ENCODE measurements around the gene CAPRIN2.
A peak's percentile ranks its signal among the peaks of the same experiment; 100 is the strongest.

The CAPRIN2 gene

DNA sequence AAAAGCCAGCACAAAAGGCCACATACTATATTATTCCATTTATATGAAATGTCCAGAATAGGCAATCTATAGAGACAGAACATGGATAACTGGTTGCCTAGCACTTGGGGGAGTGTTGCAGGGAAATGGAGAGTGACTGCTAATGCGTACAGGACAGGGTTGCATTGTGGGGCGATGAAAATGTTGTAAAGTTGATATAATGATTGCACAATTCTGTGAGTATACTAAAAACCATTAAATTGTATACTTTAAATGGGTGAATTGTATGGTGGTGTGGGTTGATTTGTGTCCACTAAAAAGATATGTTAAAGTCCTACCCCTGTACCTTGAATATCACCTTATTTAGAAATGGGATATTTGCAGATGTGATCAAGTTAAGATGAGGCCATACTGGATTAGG is 7.0 kb upstream of the CAPRIN2 start:
- peaks cover 0 to 2% (median 0%) of the 10 kb centered on the region in 5 experiments for H3K27me3 ChIP-seq (replicated peaks in 2 of 5; ENCODE audit: control insufficient read depth in 4 of 5, insufficient read depth in 5 of 5, low read length in 4 of 5)
- H3K36me3 ChIP-seq (ENCODE audit: control insufficient read depth in 4 of 4, insufficient read depth in 4 of 4, low read length in 3 of 4), result no peaks in the 10 kb centered on the region
- ChIA-PET POLR2A (no interaction called here), CTCF (no interaction called here)
- no peaks in the 10 kb centered on the region for H3K4me1 ChIP-seq (ENCODE audit: control extremely low read depth in 1 of 4, control insufficient read depth in 4 of 4, insufficient read depth in 4 of 4, low read length in 3 of 4)
- WGBS (ENCODE audit: insufficient coverage), result no CpG with 5 or more reads among the region's 2 CpGs
- no peak overlapping the region for H3K27ac ChIP-seq (ENCODE audit: insufficient read depth in 1 of 2, low read depth in 1 of 2, low read length in 2 of 2, poor library complexity in 1 of 2, severe bottlenecking in 2 of 2)
- no peaks in the 10 kb centered on the region for H3K9me3 ChIP-seq (ENCODE audit: control extremely low read depth in 1 of 5, control insufficient read depth in 4 of 5, insufficient read depth in 2 of 5, low read depth in 1 of 5, low read length in 4 of 5)
- no peak for DNase-seq
- H3K4me3 ChIP-seq (ENCODE audit: control insufficient read depth in 1 of 7, extremely low read depth in 1 of 7, insufficient read depth in 4 of 7, low read depth in 2 of 7, low read length in 6 of 7), result no peak overlapping the region

- Histone ChIP-seq H3K36me3 (ENCODE audit: control insufficient read depth in 4 of 4, insufficient read depth in 4 of 4, low read length in 3 of 4) (no peaks in the 10 kb centered on the region), H3K27ac (ENCODE audit: insufficient read depth in 1 of 2, low read depth in 1 of 2, low read length in 2 of 2, poor library complexity in 1 of 2, severe bottlenecking in 2 of 2) (no peak overlapping the region), H3K4me3 (ENCODE audit: control insufficient read depth in 1 of 7, extremely low read depth in 1 of 7, insufficient read depth in 4 of 7, low read depth in 2 of 7, low read length in 6 of 7) (no peak overlapping the region), H3K9me3 (ENCODE audit: control extremely low read depth in 1 of 5, control insufficient read depth in 4 of 5, insufficient read depth in 2 of 5, low read depth in 1 of 5, low read length in 4 of 5) (no peaks in the 10 kb centered on the region), H3K4me1 (ENCODE audit: control extremely low read depth in 1 of 4, control insufficient read depth in 4 of 4, insufficient read depth in 4 of 4, low read length in 3 of 4) (peaks cover 8 to 24% (median 16%) of the 10 kb centered on the region in 4 experiments), H3K27me3 (replicated peaks in 2 of 5; ENCODE audit: control insufficient read depth in 4 of 5, insufficient read depth in 5 of 5, low read length in 4 of 5) (no peaks in the 10 kb centered on the region)
- POLR2A ChIA-PET, result interaction anchor here (0.7 kb wide), 1 partner anchor 1237 kb away, joined by 5 read pairs; no protein-coding TSS in a partner anchor
- CTCF ChIA-PET, result interaction anchor here (0.7 to 1.4 kb wide), 3 partner anchors 50 to 628 kb away, joined by 3 to 5 read pairs (median 5); no protein-coding TSS in a partner anchor
- DNase-seq, result peak; percentile 34 to 74 (median 51)
- WGBS (ENCODE audit: insufficient coverage), result 95% methylated on average over 3 of the region's 4 CpGs
These were observed 2.6 kb upstream of the CAPRIN2 start for GRCh38 chr12:30757316-30757715.

- H3K4me1 ChIP-seq (ENCODE audit: control extremely low read depth in 1 of 4, control insufficient read depth in 4 of 4, insufficient read depth in 4 of 4, low read length in 3 of 4), result peaks cover 8 to 24% (median 16%) of the 10 kb centered on the region in 4 experiments
- H3K36me3 ChIP-seq (ENCODE audit: control insufficient read depth in 4 of 4, insufficient read depth in 4 of 4, low read length in 3 of 4), result no peaks in the 10 kb centered on the region
- H3K27ac ChIP-seq (ENCODE audit: insufficient read depth in 1 of 2, low read depth in 1 of 2, low read length in 2 of 2, poor library complexity in 1 of 2, severe bottlenecking in 2 of 2), result no peak overlapping the region
- H3K27me3 ChIP-seq (replicated peaks in 2 of 5; ENCODE audit: control insufficient read depth in 4 of 5, insufficient read depth in 5 of 5, low read length in 4 of 5), result no peaks in the 10 kb centered on the region
- no peak overlapping the region for H3K4me3 ChIP-seq (ENCODE audit: control insufficient read depth in 1 of 7, extremely low read depth in 1 of 7, insufficient read depth in 4 of 7, low read depth in 2 of 7, low read length in 6 of 7)
- 97% methylated on average over 9 of the region's 10 CpGs for WGBS (ENCODE audit: insufficient coverage)
- POLR2A ChIA-PET, result no interaction called here
- CTCF ChIA-PET, result interaction anchor here (1.6 to 3.8 kb wide), 2 partner anchors 40 to 47 kb away, joined by 5 to 17 read pairs; no protein-coding TSS in a partner anchor
- no peak for DNase-seq
- H3K9me3 ChIP-seq (ENCODE audit: control extremely low read depth in 1 of 5, control insufficient read depth in 4 of 5, insufficient read depth in 2 of 5, low read depth in 1 of 5, low read length in 4 of 5), result no peaks in the 10 kb centered on the region
These were observed 1.3 kb upstream of the CAPRIN2 start for GRCh38 chr12:30756074-30756473.

DNA sequence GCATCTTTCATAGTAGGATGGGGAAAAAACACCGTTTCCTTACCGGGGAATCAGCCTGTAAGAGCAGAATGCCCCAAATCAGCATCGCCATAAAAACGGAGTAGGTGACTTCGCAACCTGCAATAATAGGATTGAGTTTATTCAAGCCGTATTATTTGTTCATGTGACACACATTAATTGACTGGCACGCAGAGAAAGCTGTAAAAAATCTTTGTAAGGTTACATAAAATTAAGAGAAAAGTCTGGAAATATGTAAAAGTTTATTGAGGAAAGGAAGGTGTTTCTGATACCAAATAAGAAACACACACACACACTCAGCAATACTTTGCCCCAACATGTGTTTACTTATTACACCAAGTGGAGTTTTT is 628 bp upstream of the CAPRIN2 start:
- ChIA-PET CTCF (interaction anchor here (1.2 to 3.8 kb wide), 5 partner anchors 37 to 57 kb away, joined by 3 to 17 read pairs (median 5); no protein-coding TSS in a partner anchor), POLR2A (interaction anchor here (1.0 to 1.1 kb wide), 2 partner anchors 37 to 43 kb away, joined by 4 read pairs; no protein-coding TSS in a partner anchor)
- Histone ChIP-seq H3K4me3 (ENCODE audit: control insufficient read depth in 1 of 7, extremely low read depth in 1 of 7, insufficient read depth in 4 of 7, low read depth in 2 of 7, low read length in 6 of 7) (peak overlapping the region in 6 of 7 experiments; percentile 60 to 88 (median 80)), H3K4me1 (ENCODE audit: control extremely low read depth in 1 of 4, control insufficient read depth in 4 of 4, insufficient read depth in 4 of 4, low read length in 3 of 4) (peaks cover 8 to 24% (median 16%) of the 10 kb centered on the region in 4 experiments), H3K36me3 (ENCODE audit: control insufficient read depth in 4 of 4, insufficient read depth in 4 of 4, low read length in 3 of 4) (no peaks in the 10 kb centered on the region), H3K9me3 (ENCODE audit: control extremely low read depth in 1 of 5, control insufficient read depth in 4 of 5, insufficient read depth in 2 of 5, low read depth in 1 of 5, low read length in 4 of 5) (no peaks in the 10 kb centered on the region), H3K27ac (ENCODE audit: insufficient read depth in 1 of 2, low read depth in 1 of 2, low read length in 2 of 2, poor library complexity in 1 of 2, severe bottlenecking in 2 of 2) (no peak overlapping the region), H3K27me3 (replicated peaks in 2 of 5; ENCODE audit: control insufficient read depth in 4 of 5, insufficient read depth in 5 of 5, low read length in 4 of 5) (no peaks in the 10 kb centered on the region)
- no peak for DNase-seq
- 11% methylated on average over 5 of the region's 7 CpGs for WGBS (ENCODE audit: insufficient coverage)

- Histone ChIP-seq H3K36me3 (ENCODE audit: control insufficient read depth in 4 of 4, insufficient read depth in 4 of 4, low read length in 3 of 4) (no peaks in the 10 kb centered on the region), H3K27ac (ENCODE audit: insufficient read depth in 1 of 2, low read depth in 1 of 2, low read length in 2 of 2, poor library complexity in 1 of 2, severe bottlenecking in 2 of 2) (no peak overlapping the region), H3K4me3 (ENCODE audit: control insufficient read depth in 1 of 7, extremely low read depth in 1 of 7, insufficient read depth in 4 of 7, low read depth in 2 of 7, low read length in 6 of 7) (peak overlapping the region; percentile 71 to 88 (median 83)), H3K27me3 (replicated peaks in 2 of 5; ENCODE audit: control insufficient read depth in 4 of 5, insufficient read depth in 5 of 5, low read length in 4 of 5) (no peaks in the 10 kb centered on the region), H3K4me1 (ENCODE audit: control extremely low read depth in 1 of 4, control insufficient read depth in 4 of 4, insufficient read depth in 4 of 4, low read length in 3 of 4) (peaks cover 8 to 24% (median 16%) of the 10 kb centered on the region in 4 experiments), H3K9me3 (ENCODE audit: control extremely low read depth in 1 of 5, control insufficient read depth in 4 of 5, insufficient read depth in 2 of 5, low read depth in 1 of 5, low read length in 4 of 5) (no peaks in the 10 kb centered on the region)
- DNase-seq, result peak in 2 of 3 donors; percentile 67 to 76
- POLR2A ChIA-PET, result interaction anchor here (1.1 kb wide), 1 partner anchor 38 kb away, joined by 4 read pairs; no protein-coding TSS in a partner anchor
- WGBS (ENCODE audit: insufficient coverage), result 0% methylated on average over 32 of the region's 40 CpGs
- CTCF ChIA-PET, result interaction anchor here (0.6 to 3.8 kb wide), 14 partner anchors 10 to 234 kb away, joined by 3 to 17 read pairs (median 4); no protein-coding TSS in a partner anchor
These were observed 385 bp downstream of the CAPRIN2 start for GRCh38 chr12:30754383-30754749.

GRCh38 chr12:30753751-30754382 is 884 bp downstream of the CAPRIN2 start:
- DNase-seq, result no peak
- peaks cover 8 to 24% (median 16%) of the 10 kb centered on the region in 4 experiments for H3K4me1 ChIP-seq (ENCODE audit: control extremely low read depth in 1 of 4, control insufficient read depth in 4 of 4, insufficient read depth in 4 of 4, low read length in 3 of 4)
- no peaks in the 10 kb centered on the region for H3K9me3 ChIP-seq (ENCODE audit: control extremely low read depth in 1 of 5, control insufficient read depth in 4 of 5, insufficient read depth in 2 of 5, low read depth in 1 of 5, low read length in 4 of 5)
- no peaks in the 10 kb centered on the region for H3K27me3 ChIP-seq (replicated peaks in 2 of 5; ENCODE audit: control insufficient read depth in 4 of 5, insufficient read depth in 5 of 5, low read length in 4 of 5)
- ChIA-PET POLR2A (no interaction called here), CTCF (interaction anchor here (0.7 to 3.8 kb wide), 11 partner anchors 10 to 71 kb away, joined by 3 to 17 read pairs (median 4); no protein-coding TSS in a partner anchor)
- WGBS (ENCODE audit: insufficient coverage), result 15% methylated on average over 16 of the region's 18 CpGs
- H3K4me3 ChIP-seq (ENCODE audit: control insufficient read depth in 1 of 7, extremely low read depth in 1 of 7, insufficient read depth in 4 of 7, low read depth in 2 of 7, low read length in 6 of 7), result peak overlapping the region; percentile 71 to 88 (median 83)
- H3K27ac ChIP-seq (ENCODE audit: insufficient read depth in 1 of 2, low read depth in 1 of 2, low read length in 2 of 2, poor library complexity in 1 of 2, severe bottlenecking in 2 of 2), result no peak overlapping the region
- no peaks in the 10 kb centered on the region for H3K36me3 ChIP-seq (ENCODE audit: control insufficient read depth in 4 of 4, insufficient read depth in 4 of 4, low read length in 3 of 4)

DNA sequence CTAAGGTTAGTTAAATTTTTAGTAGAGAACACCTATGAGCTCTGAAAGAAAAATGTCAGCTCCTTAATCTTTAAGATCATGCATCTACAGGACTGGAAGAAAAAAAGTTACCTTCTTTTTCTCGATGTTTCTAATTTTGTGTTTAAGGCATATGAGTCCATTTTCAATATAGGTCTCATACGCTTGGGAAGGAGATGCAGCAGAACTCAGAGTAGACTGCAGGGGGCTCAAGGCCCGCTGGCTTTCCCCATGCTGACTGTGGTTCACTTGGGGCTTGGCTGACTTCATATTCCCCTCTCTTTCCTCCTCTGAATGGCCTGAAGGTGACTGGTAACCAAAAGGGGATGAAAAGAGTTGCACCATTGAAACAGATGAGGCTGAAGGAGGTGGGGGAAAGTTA is 1.5 kb downstream of the CAPRIN2 start:
- Histone ChIP-seq H3K4me1 (ENCODE audit: control extremely low read depth in 1 of 4, control insufficient read depth in 4 of 4, insufficient read depth in 4 of 4, low read length in 3 of 4) (peaks cover 8 to 24% (median 16%) of the 10 kb centered on the region in 4 experiments), H3K27me3 (replicated peaks in 2 of 5; ENCODE audit: control insufficient read depth in 4 of 5, insufficient read depth in 5 of 5, low read length in 4 of 5) (no peaks in the 10 kb centered on the region), H3K4me3 (ENCODE audit: control insufficient read depth in 1 of 7, extremely low read depth in 1 of 7, insufficient read depth in 4 of 7, low read depth in 2 of 7, low read length in 6 of 7) (peak overlapping the region in 2 of 7 experiments; percentile 78 to 86), H3K36me3 (ENCODE audit: control insufficient read depth in 4 of 4, insufficient read depth in 4 of 4, low read length in 3 of 4) (no peaks in the 10 kb centered on the region), H3K9me3 (ENCODE audit: control extremely low read depth in 1 of 5, control insufficient read depth in 4 of 5, insufficient read depth in 2 of 5, low read depth in 1 of 5, low read length in 4 of 5) (no peaks in the 10 kb centered on the region), H3K27ac (ENCODE audit: insufficient read depth in 1 of 2, low read depth in 1 of 2, low read length in 2 of 2, poor library complexity in 1 of 2, severe bottlenecking in 2 of 2) (no peak overlapping the region)
- 70% methylated on average over 3 of the region's 3 CpGs for WGBS (ENCODE audit: insufficient coverage)
- CTCF ChIA-PET, result interaction anchor here (0.7 to 3.8 kb wide), 12 partner anchors 9 to 71 kb away, joined by 3 to 17 read pairs (median 6); no protein-coding TSS in a partner anchor
- peak; percentile 50 to 74 (median 70) for DNase-seq
- POLR2A ChIA-PET, result no interaction called here

Measured in common myeloid progenitor, CD34-positive (primary cell).